Karpas-422 (cell line): Measurements from ENCODE around the gene ANKFY1. TPM values are rescaled to one million over a fixed set of nuclear protein-coding genes. Genes with fewer than 3 reads are reported as not detected.

Experiments
- DNase-seq: peaks from one replicate; pipeline ENCODE4 v3.0.0-alpha.2; 2015
- H2AFZ ChIP-seq: fragments of 200-600 bp; sonication (generic); 2 replicates; pipeline ENCODE4 v1.6.1; 2014; ENCODE audit warnings: antibody characterized with exemption, low read length, mixed read lengths
- H3K27ac ChIP-seq: fragments of 200-600 bp; sonication (generic); 2 replicates; pipeline ENCODE4 v1.5.1; 2014; ENCODE audit warnings: mild to moderate bottlenecking, low read length, moderate library complexity
- H3K27me3 ChIP-seq: fragments of 200-600 bp; sonication (generic); 2 replicates; pipeline ENCODE4 v1.6.1; 2014; ENCODE audit warnings: low read length, mixed read lengths
- H3K36me3 ChIP-seq: fragments of 200-600 bp; sonication (generic); 2 replicates; pipeline ENCODE4 v1.6.1; 2014; ENCODE audit warnings: low read length, mixed read lengths; ENCODE audit not compliant: insufficient read depth
- H3K4me1 ChIP-seq: fragments of 200-600 bp; sonication (generic); 2 replicates; pipeline ENCODE4 v1.6.1; 2014; ENCODE audit warnings: mild to moderate bottlenecking, low read length, mixed read lengths
- H3K4me2 ChIP-seq: fragments of 200-600 bp; sonication (generic); 2 replicates; pipeline ENCODE4 v1.6.1; 2014; ENCODE audit warnings: low read length, low read depth, mild to moderate bottlenecking; ENCODE audit not compliant: poor library complexity, severe bottlenecking
- H3K4me3 ChIP-seq: fragments of 200-600 bp; sonication (generic); 2 replicates; pipeline ENCODE4 v1.5.1; 2014; ENCODE audit warnings: mild to moderate bottlenecking, antibody characterized with exemption, low read length, mixed read lengths
- H3K79me2 ChIP-seq: fragments of 200-600 bp; sonication (generic); 2 replicates; pipeline ENCODE4 v1.6.1; 2014; ENCODE audit warnings: mild to moderate bottlenecking, low read length, mixed read lengths
- H3K9ac ChIP-seq: fragments of 200-600 bp; sonication (generic); 2 replicates; pipeline ENCODE4 v1.6.0; 2014; ENCODE audit warnings: low read length
- H3K9me2 ChIP-seq: fragments of 200-600 bp; sonication (generic), shearing (Covaris generic); replicated peaks from 2 replicates; pipeline ENCODE4 v1.6.0; 2014; ENCODE audit warnings: mild to moderate bottlenecking, low read length, moderate library complexity; ENCODE audit not compliant: insufficient read depth
- H3K9me3 ChIP-seq: fragments of 300-700, 200-600 bp; sonication (generic); 2 replicates; pipeline ENCODE4 v1.6.1; 2014; ENCODE audit warnings: low read length, mixed read lengths
- H4K20me1 ChIP-seq: fragments of 200-600 bp; sonication (generic); 2 replicates; pipeline ENCODE4 v1.6.1; 2014; ENCODE audit warnings: mild to moderate bottlenecking, antibody characterized with exemption, low read length, low read depth; ENCODE audit not compliant: insufficient read depth
- total RNA-seq: library from RNA; depleted of rRNA; stranded (reverse); fragments of >200 nt; shearing (Covaris generic); gene quantifications from 2 replicates; pipeline ENCODE4 v1.2.3, GENCODE V29; 2014; ENCODE audit warnings: low replicate concordance

The ANKFY1 gene
- total RNA-seq, 1 experiment from 2014 or later: 34.4 TPM

- Histone ChIP-seq H3K9me3 (no peaks in the 10 kb centered on the region), H2AFZ (no peak overlapping the region), H4K20me1 (no peaks in the 10 kb centered on the region), H3K27me3 (no peaks in the 10 kb centered on the region), H3K4me1 (no peaks in the 10 kb centered on the region), H3K4me2 (no peak overlapping the region), H3K9ac (no peak overlapping the region), H3K36me3 (no peaks in the 10 kb centered on the region), H3K79me2 (no peaks in the 10 kb centered on the region), H3K27ac (no peak overlapping the region), H3K9me2 (no peaks in the 10 kb centered on the region), H3K4me3 (no peak overlapping the region)
- no peak for DNase-seq
Observed at GRCh38 chr17:4150096-4150495, 113.7 kb downstream of the ANKFY1 start.

- Histone ChIP-seq H3K36me3 (no peaks in the 10 kb centered on the region), H4K20me1 (no peaks in the 10 kb centered on the region)
Observed at GRCh38 chr17:4148611-4149308, 115.0 kb downstream of the ANKFY1 start.

GRCh38 chr17:4147751-4148310 is 115.9 kb downstream of the ANKFY1 start:
- no peaks in the 10 kb centered on the region for H3K36me3 ChIP-seq
- peaks cover 6% of the 10 kb centered on the region for H3K4me1 ChIP-seq
- H4K20me1 ChIP-seq: no peaks in the 10 kb centered on the region
- no peak overlapping the region for H2AFZ ChIP-seq
- no peaks in the 10 kb centered on the region for H3K27me3 ChIP-seq
- H3K9ac ChIP-seq: no peak overlapping the region
- no peak overlapping the region for H3K4me3 ChIP-seq
- no peaks in the 10 kb centered on the region for H3K9me3 ChIP-seq
- DNase-seq: no peak
- H3K27ac ChIP-seq: no peak overlapping the region
- H3K4me2 ChIP-seq: no peak overlapping the region
- no peaks in the 10 kb centered on the region for H3K9me2 ChIP-seq
- peaks cover 5% of the 10 kb centered on the region; the same call in 1 of the 2 replicates for H3K79me2 ChIP-seq

More at GRCh38 chr17:4148611-4149308, 115.0 kb downstream of the ANKFY1 start:
- DNase-seq: no peak
- no peaks in the 10 kb centered on the region for H3K9me2 ChIP-seq
- no peak overlapping the region for H3K4me3 ChIP-seq
- no peak overlapping the region for H3K9ac ChIP-seq
- peaks cover 5% of the 10 kb centered on the region; the same call in 1 of the 2 replicates for H3K79me2 ChIP-seq
- no peaks in the 10 kb centered on the region for H3K27me3 ChIP-seq
- no peaks in the 10 kb centered on the region for H3K9me3 ChIP-seq
- no peak overlapping the region for H3K4me2 ChIP-seq
- H2AFZ ChIP-seq: no peak overlapping the region
- H3K4me1 ChIP-seq: peaks cover 6% of the 10 kb centered on the region
- H3K27ac ChIP-seq: no peak overlapping the region

GRCh38 chr17:4146641-4147040 is 117.1 kb downstream of the ANKFY1 start:
- Histone ChIP-seq H2AFZ (no peak overlapping the region), H3K4me3 (no peak overlapping the region), H3K9me3 (no peaks in the 10 kb centered on the region), H3K4me2 (no peak overlapping the region), H3K36me3 (no peaks in the 10 kb centered on the region), H3K27me3 (no peaks in the 10 kb centered on the region), H3K27ac (no peak overlapping the region), H3K9me2 (no peaks in the 10 kb centered on the region), H3K9ac (no peak overlapping the region), H3K79me2 (peaks cover 16% of the 10 kb centered on the region), H4K20me1 (no peaks in the 10 kb centered on the region; the same call in 1 of the 2 replicates), H3K4me1 (peaks cover 10% of the 10 kb centered on the region)
- DNase-seq: no peak

- Histone ChIP-seq H4K20me1 (peaks cover 2% of the 10 kb centered on the region; the same call in 1 of the 2 replicates), H2AFZ (0 out of 2 replicates have a peak overlapping the region, but pooled peaks have one; percentile 26), H3K27ac (peak overlapping the region; percentile 86), H3K9me2 (no peaks in the 10 kb centered on the region), H3K4me1 (peaks cover 20% of the 10 kb centered on the region), H3K9me3 (no peaks in the 10 kb centered on the region), H3K4me3 (peak overlapping the region; percentile 93), H3K36me3 (no peaks in the 10 kb centered on the region), H3K27me3 (no peaks in the 10 kb centered on the region), H3K79me2 (peaks cover 39% of the 10 kb centered on the region), H3K9ac (peak overlapping the region; percentile 90), H3K4me2 (peak overlapping the region; percentile 97)
- DNase-seq: no peak
Observed at GRCh38 chr17:4144422-4144747, 119.4 kb downstream of the ANKFY1 start.

- Histone ChIP-seq H2AFZ (peak overlapping the region; percentile 77; the same call in 1 of the 2 replicates), H4K20me1 (peaks cover 2% of the 10 kb centered on the region; the same call in 1 of the 2 replicates), H3K9ac (peak overlapping the region; percentile 90), H3K9me2 (no peaks in the 10 kb centered on the region), H3K9me3 (no peaks in the 10 kb centered on the region), H3K27me3 (no peaks in the 10 kb centered on the region), H3K36me3 (no peaks in the 10 kb centered on the region), H3K4me2 (peak overlapping the region; percentile 97), H3K79me2 (peaks cover 45% of the 10 kb centered on the region), H3K27ac (peak overlapping the region; percentile 86), H3K4me1 (peaks cover 20% of the 10 kb centered on the region), H3K4me3 (peak overlapping the region; percentile 93)
- peak; percentile 97 for DNase-seq
Observed at GRCh38 chr17:4143563-4144421, 120.0 kb downstream of the ANKFY1 start.

GRCh38 chr17:4142107-4142900 is 121.5 kb downstream of the ANKFY1 start:
- H3K9ac ChIP-seq: peak overlapping the region; percentile 85
- H3K9me3 ChIP-seq: no peaks in the 10 kb centered on the region
- no peaks in the 10 kb centered on the region for H3K9me2 ChIP-seq
- DNase-seq: peak; percentile 64
- peak overlapping the region; percentile 88 for H3K4me2 ChIP-seq
- peak overlapping the region; percentile 54; the same call in 1 of the 2 replicates for H2AFZ ChIP-seq
- H3K4me1 ChIP-seq: peaks cover 20% of the 10 kb centered on the region
- H3K4me3 ChIP-seq: peak overlapping the region; percentile 93
- peaks cover 2% of the 10 kb centered on the region; the same call in 1 of the 2 replicates for H4K20me1 ChIP-seq
- H3K79me2 ChIP-seq: peaks cover 59% of the 10 kb centered on the region
- H3K36me3 ChIP-seq: no peaks in the 10 kb centered on the region
- 0 out of 2 replicates have a peak overlapping the region, but pooled peaks have one; percentile 16 for H3K27ac ChIP-seq
- H3K27me3 ChIP-seq: no peaks in the 10 kb centered on the region
